Mesothelial cell of epicardium (in vitro differentiated cells): ENCODE results near the gene FXYD1. TPM values are rescaled to one million over a fixed set of nuclear protein-coding genes. Genes with fewer than 3 reads are reported as not detected.

Experiments used
- DNase-seq, 2 experiments: peaks; one replicate each; pipeline ENCODE4 v3.0.0; 2021; ENCODE audit warnings: low spot score in 2 of 2; ENCODE audit not compliant: unreplicated experiment in 2 of 2
- H3K27ac Mint-ChIP-seq: 2 replicates; pipeline ENCODE4 v1.8.0; 2021; ENCODE audit warnings: mixed read lengths
- H3K27me3 Mint-ChIP-seq: 2 replicates; pipeline ENCODE4 v1.8.0; 2021; ENCODE audit warnings: low read depth, mixed read lengths
- H3K36me3 Mint-ChIP-seq: 2 replicates; pipeline ENCODE4 v1.8.0; 2021; ENCODE audit warnings: mixed read lengths
- H3K4me1 Mint-ChIP-seq: 2 replicates; pipeline ENCODE4 v1.8.0; 2021; ENCODE audit warnings: mixed read lengths
- H3K4me3 Mint-ChIP-seq: 2 replicates; pipeline ENCODE4 v1.8.0; 2021; ENCODE audit warnings: mild to moderate bottlenecking, moderate library complexity, mixed read lengths
- H3K9me3 Mint-ChIP-seq: 2 replicates; pipeline ENCODE4 v1.8.0; 2021; ENCODE audit warnings: mixed read lengths
- CTCF ChIP-seq: fragments of 200-600 bp; sonication (generic); IDR thresholded peaks from one replicate; pipeline ENCODE4 v1.5.0; 2021; ENCODE audit warnings: antibody characterized with exemption; ENCODE audit not compliant: unreplicated experiment
- total RNA-seq: library from RNA; stranded (reverse); gene quantifications from 3 replicates; pipeline ENCODE4 v1.2.1, GENCODE V29; 2021

Gene FXYD1
- total RNA-seq, 1 donor from 2014 or later, result 3.6 TPM

GRCh38 chr19:35116072-35116801 lies 22.4 kb upstream of the FXYD1 start:
- Mint-ChIP-seq H3K36me3 (no peaks in the 10 kb centered on the region), H3K9me3 (no peaks in the 10 kb centered on the region), H3K4me3 (peak overlapping the region; percentile 46), H3K4me1 (peaks cover 24% of the 10 kb centered on the region), H3K27ac (no peak overlapping the region), H3K27me3 (peaks cover 4% of the 10 kb centered on the region)
- no peak for TF ChIP-seq CTCF
- no peak for DNase-seq

GRCh38 chr19:35117116-35117515 lies 21.5 kb upstream of the FXYD1 start:
- H3K9me3 Mint-ChIP-seq, result no peaks in the 10 kb centered on the region
- TF ChIP-seq CTCF, result no peak
- H3K36me3 Mint-ChIP-seq, result no peaks in the 10 kb centered on the region
- H3K27ac Mint-ChIP-seq, result no peak overlapping the region
- peaks cover 4% of the 10 kb centered on the region for H3K27me3 Mint-ChIP-seq
- no peak overlapping the region for H3K4me3 Mint-ChIP-seq
- peaks cover 24% of the 10 kb centered on the region for H3K4me1 Mint-ChIP-seq
- no peak for DNase-seq

- Mint-ChIP-seq H3K4me1 (peaks cover 24% of the 10 kb centered on the region), H3K27ac (no peak overlapping the region)
Observed at GRCh38 chr19:35117799-35118198, 20.8 kb upstream of the FXYD1 start.

GRCh38 chr19:35118268-35119020 lies 20.2 kb upstream of the FXYD1 start:
- Mint-ChIP-seq H3K4me1 (peaks cover 24% of the 10 kb centered on the region), H3K27ac (no peak overlapping the region)
- DNase-seq, result no peak

More at GRCh38 chr19:35117799-35118198, 20.8 kb upstream of the FXYD1 start:
- Mint-ChIP-seq H3K36me3 (no peaks in the 10 kb centered on the region), H3K27me3 (peaks cover 4% of the 10 kb centered on the region), H3K4me3 (no peak overlapping the region), H3K9me3 (no peaks in the 10 kb centered on the region)
- TF ChIP-seq CTCF, result no peak
- no peak for DNase-seq

GRCh38 chr19:35119091-35119490 lies 19.5 kb upstream of the FXYD1 start:
- DNase-seq, result no peak
- TF ChIP-seq CTCF, result no peak
- no peaks in the 10 kb centered on the region for H3K36me3 Mint-ChIP-seq
- H3K27me3 Mint-ChIP-seq, result peaks cover 4% of the 10 kb centered on the region
- H3K4me3 Mint-ChIP-seq, result no peak overlapping the region
- no peaks in the 10 kb centered on the region for H3K9me3 Mint-ChIP-seq
- peaks cover 23% of the 10 kb centered on the region for H3K4me1 Mint-ChIP-seq
- H3K27ac Mint-ChIP-seq, result no peak overlapping the region

More at GRCh38 chr19:35118268-35119020, 20.2 kb upstream of the FXYD1 start:
- no peak for TF ChIP-seq CTCF
- Mint-ChIP-seq H3K9me3 (no peaks in the 10 kb centered on the region), H3K36me3 (no peaks in the 10 kb centered on the region), H3K4me3 (no peak overlapping the region), H3K27me3 (peaks cover 4% of the 10 kb centered on the region)
